BJ (cell line): ENCODE results near the gene PTCHD4. TPM values are rescaled to one million over a fixed set of nuclear protein-coding genes. Genes with fewer than 3 reads are reported as not detected.

Source experiments
- CTCF ChIA-PET: fragments of 350-600 bp; formaldehyde crosslinking; extraction: SDS; loops from one replicate; lab custom pipeline; 2021; ENCODE audit warnings: antibody characterized with exemption, inconsistent platforms; lab: Yijun Ruan, JAX
- POLR2A ChIA-PET: fragments of 300-600 bp; sonication (Branson Sonifier 250); formaldehyde crosslinking; extraction: SDS; loops from one replicate; lab custom pipeline; 2021; ENCODE audit warnings: antibody characterized with exemption; lab: Charles Lee
- DNase-seq: peaks from one replicate; pipeline ENCODE4 v3.0.0-alpha.2; 2011; ENCODE audit warnings: low read depth
- H3K27me3 ChIP-seq: 2 replicates; pipeline ENCODE4 v1.6.0; 2011; ENCODE audit warnings: low read length; ENCODE audit not compliant: control insufficient read depth, insufficient read depth
- H3K36me3 ChIP-seq: 2 replicates; pipeline ENCODE4 v1.5.1; 2011; ENCODE audit warnings: low read length; ENCODE audit not compliant: control insufficient read depth, insufficient read depth
- H3K4me3 ChIP-seq: 2 replicates; pipeline ENCODE4 v1.5.1; 2011; ENCODE audit warnings: low read depth, mild to moderate bottlenecking, control low read depth, low read length
- polyA plus RNA-seq: library from polyadenylated mRNA; depleted of rRNA; stranded (reverse); fragments of >200 nt; gene quantifications from 2 replicates; pipeline ENCODE4 v1.2.3, GENCODE V29; 2011
- TF ChIP-seq, protein P1 (sequence below): IDR thresholded peaks from 2 replicates; pipeline ENCODE4 v1.5.1; 2011; ENCODE audit warnings: low read depth, mild to moderate bottlenecking, control low read depth, inconsistent platforms, low read length, moderate library complexity; ENCODE audit not compliant: insufficient read depth

Gene PTCHD4
- polyA plus RNA-seq, 1 experiment = 2.1 TPM

GRCh38 chr6:48099713-48100587, 11.0 kb downstream of the PTCHD4 start:
- POLR2A ChIA-PET = no interaction called here
- CTCF ChIA-PET = interaction anchor here (0.6 kb wide), 1 partner anchor 29 kb away, joined by 4 read pairs; no protein-coding TSS in a partner anchor
- TF ChIP-seq, protein P1, sequence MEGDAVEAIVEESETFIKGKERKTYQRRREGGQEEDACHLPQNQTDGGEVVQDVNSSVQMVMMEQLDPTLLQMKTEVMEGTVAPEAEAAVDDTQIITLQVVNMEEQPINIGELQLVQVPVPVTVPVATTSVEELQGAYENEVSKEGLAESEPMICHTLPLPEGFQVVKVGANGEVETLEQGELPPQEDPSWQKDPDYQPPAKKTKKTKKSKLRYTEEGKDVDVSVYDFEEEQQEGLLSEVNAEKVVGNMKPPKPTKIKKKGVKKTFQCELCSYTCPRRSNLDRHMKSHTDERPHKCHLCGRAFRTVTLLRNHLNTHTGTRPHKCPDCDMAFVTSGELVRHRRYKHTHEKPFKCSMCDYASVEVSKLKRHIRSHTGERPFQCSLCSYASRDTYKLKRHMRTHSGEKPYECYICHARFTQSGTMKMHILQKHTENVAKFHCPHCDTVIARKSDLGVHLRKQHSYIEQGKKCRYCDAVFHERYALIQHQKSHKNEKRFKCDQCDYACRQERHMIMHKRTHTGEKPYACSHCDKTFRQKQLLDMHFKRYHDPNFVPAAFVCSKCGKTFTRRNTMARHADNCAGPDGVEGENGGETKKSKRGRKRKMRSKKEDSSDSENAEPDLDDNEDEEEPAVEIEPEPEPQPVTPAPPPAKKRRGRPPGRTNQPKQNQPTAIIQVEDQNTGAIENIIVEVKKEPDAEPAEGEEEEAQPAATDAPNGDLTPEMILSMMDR = no peak
- H3K27me3 ChIP-seq = no peaks in the 10 kb centered on the region
- DNase-seq = no peak
- no peaks in the 10 kb centered on the region for H3K36me3 ChIP-seq
- H3K4me3 ChIP-seq = no peak overlapping the region

GRCh38 chr6:48098923-48099322, 12.1 kb downstream of the PTCHD4 start:
- Histone ChIP-seq H3K4me3 (no peak overlapping the region), H3K36me3 (no peaks in the 10 kb centered on the region), H3K27me3 (no peaks in the 10 kb centered on the region)
- ChIA-PET CTCF (interaction anchor here (0.7 kb wide), 1 partner anchor 1046 kb away, joined by 3 read pairs; no protein-coding TSS in a partner anchor), POLR2A (interaction anchor here (0.6 kb wide), 1 partner anchor 18 kb away, joined by 4 read pairs; no protein-coding TSS in a partner anchor)
- TF ChIP-seq, protein P1 = no peak
- no peak for DNase-seq

DNA sequence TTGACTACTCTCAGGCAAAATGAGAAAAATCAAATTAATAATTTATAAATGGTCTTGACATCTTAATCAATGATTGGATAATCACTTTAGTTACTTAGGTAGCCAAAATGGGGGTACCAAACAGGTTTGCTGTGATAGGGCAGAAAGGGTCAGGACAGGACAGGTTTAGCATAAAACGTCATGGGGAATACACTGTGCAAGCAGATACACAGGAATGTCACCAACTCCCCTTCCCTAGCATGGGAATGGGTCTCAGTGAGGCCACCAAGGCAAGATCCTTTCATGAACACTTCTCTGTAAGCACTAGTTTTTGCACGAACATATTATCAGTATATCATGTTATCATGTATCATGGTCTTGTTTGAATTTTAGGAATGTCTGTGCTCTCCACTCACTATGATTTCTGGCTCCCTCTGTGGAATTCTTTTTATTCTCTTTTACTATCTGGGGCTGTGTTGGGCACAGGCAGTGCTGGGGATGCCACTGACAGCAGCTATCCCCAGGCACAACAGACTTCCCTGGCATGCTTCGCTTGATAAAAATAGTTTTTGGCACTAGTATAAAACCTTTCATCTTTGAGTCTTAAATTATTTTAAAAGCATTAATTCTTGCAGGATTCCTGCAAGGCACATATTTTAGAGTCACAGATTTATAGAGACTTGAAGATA, 18.3 kb downstream of the PTCHD4 start:
- POLR2A ChIA-PET = interaction anchor here (0.7 kb wide), 1 partner anchor 615 kb away, joined by 3 read pairs; the partner anchor contains the start of gene CD2AP

DNA sequence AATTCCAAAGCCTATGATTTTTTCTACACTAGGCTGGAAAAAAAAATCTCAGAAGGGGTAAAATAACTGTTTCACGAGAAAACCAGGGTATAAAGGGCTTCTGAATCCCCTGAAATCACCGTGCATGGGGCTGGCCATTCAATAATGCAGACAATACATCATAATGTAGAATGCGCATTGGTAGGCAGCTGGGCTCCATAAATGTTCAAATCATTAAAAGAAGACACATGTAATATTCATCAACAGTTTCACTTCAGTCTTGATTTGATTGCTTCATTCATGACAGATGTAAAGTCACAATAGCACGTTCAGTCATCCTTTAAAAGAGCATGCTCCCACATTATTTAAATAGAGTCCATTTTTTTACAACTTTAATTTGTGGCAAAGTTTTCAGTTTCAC, 20.5 kb downstream of the PTCHD4 start:
- ChIA-PET POLR2A (no interaction called here), CTCF (no interaction called here)
- no peak for DNase-seq
- TF ChIP-seq, protein P1 = no peak
- H3K4me3 ChIP-seq = no peak overlapping the region
- H3K36me3 ChIP-seq = no peaks in the 10 kb centered on the region
- H3K27me3 ChIP-seq = no peaks in the 10 kb centered on the region

More for the DNA sequence above, 18.3 kb downstream of the PTCHD4 start:
- no peak overlapping the region for H3K4me3 ChIP-seq
- no peaks in the 10 kb centered on the region for H3K36me3 ChIP-seq
- TF ChIP-seq, protein P1 = no peak
- H3K27me3 ChIP-seq = no peaks in the 10 kb centered on the region
- no peak for DNase-seq
- CTCF ChIA-PET = no interaction called here

- ChIA-PET CTCF (interaction anchor here (1.3 to 1.5 kb wide), 4 partner anchors 11 to 659 kb away, joined by 3 to 4 read pairs (median 4); no protein-coding TSS in a partner anchor), POLR2A (no interaction called here)
- Histone ChIP-seq H3K4me3 (no peak overlapping the region), H3K36me3 (no peaks in the 10 kb centered on the region), H3K27me3 (no peaks in the 10 kb centered on the region)
- DNase-seq = no peak
- TF ChIP-seq, protein P1 = peak; percentile 47
Observed at GRCh38 chr6:48087448-48087847, 23.5 kb downstream of the PTCHD4 start.
